GM12878 (cell line): ENCODE measurements around the gene SQOR. TPM values are rescaled to one million over a fixed set of nuclear protein-coding genes. Genes with fewer than 3 reads are reported as not detected.

Experiments used
- BACH1 ChIP-seq: fragments of 450-650 bp; IDR thresholded peaks from 2 replicates; pipeline ENCODE4 v1.6.1; 2017; ENCODE audit warnings: mild to moderate bottlenecking, borderline replicate concordance
- EZH2 ChIP-seq: IDR thresholded peaks from 2 replicates; pipeline ENCODE4 v1.6.1; 2012; ENCODE audit warnings: low read depth, mild to moderate bottlenecking, control low read depth, inconsistent platforms, low read length, borderline replicate concordance; ENCODE audit not compliant: control insufficient read depth
- LARP7 ChIP-seq: fragments of 450-650 bp; IDR thresholded peaks from 2 replicates; pipeline ENCODE4 v1.6.1; 2017; ENCODE audit warnings: mild to moderate bottlenecking
- MTA3 ChIP-seq: IDR thresholded peaks from 2 replicates; pipeline ENCODE4 v1.6.1; 2012; ENCODE audit warnings: low read length, inconsistent platforms, borderline replicate concordance
- ZBED1 ChIP-seq: IDR thresholded peaks from 2 replicates; pipeline ENCODE4 v1.6.1; 2016; ENCODE audit warnings: borderline replicate concordance
- polyA plus RNA-seq, 11 experiments: library from polyadenylated mRNA; depleted of rRNA in 4 of 11; unstranded in 6 of 11; stranded (reverse) in 5 of 11; fragments of >200 nt; fragmentation: Nextera tagmentation in 4 of 11; fragmentation: Illumina TruSeq in 1 of 11; extraction: Ambion mirVana in 4 of 11; extraction: Trizol in 1 of 11; gene quantifications; 1 replicate in 1 of 11; 2 replicates in 10 of 11; pipeline versions ENCODE4 v1.2.1 to v1.2.3, GENCODE V29; 2011 to 2016; ENCODE audit warnings: inconsistent platforms in 2 of 11, missing spikeins in 2 of 11, low read depth in 1 of 11
- total RNA-seq, 4 experiments: library from RNA; depleted of rRNA in 3 of 4; stranded (reverse); fragments of >200 nt in 3 of 4; fragmentation: Illumina TruSeq in 1 of 4; extraction: Trizol in 1 of 4; gene quantifications; 2 replicates each; pipeline versions ENCODE4 v1.2.1 to v1.2.3, GENCODE V29; 2013 to 2021
- TF ChIP-seq, protein P1 (sequence below): IDR thresholded peaks from 2 replicates; pipeline ENCODE4 v1.6.1; 2012; ENCODE audit warnings: low read depth, low read length, improper control_type of control experiment
- TF ChIP-seq, protein P2 (sequence below): IDR thresholded peaks from 2 replicates; pipeline ENCODE4 v1.6.1; 2012; ENCODE audit warnings: improper control_type of control experiment, low read depth, low read length; ENCODE audit not compliant: insufficient replicate concordance
- TF ChIP-seq, protein P3 (sequence below): IDR thresholded peaks from 2 replicates; pipeline ENCODE4 v1.6.1; 2011; ENCODE audit warnings: borderline replicate concordance, low read depth, mild to moderate bottlenecking, moderate library complexity, low read length; ENCODE audit not compliant: insufficient read depth, poor library complexity, severe bottlenecking
- TF ChIP-seq, protein P4 (sequence below): fragments of 450-650 bp; IDR thresholded peaks from 2 replicates; pipeline ENCODE4 v1.6.1; 2016; ENCODE audit warnings: mild to moderate bottlenecking, moderate library complexity, borderline replicate concordance
- TF ChIP-seq, protein P5 (sequence below): IDR thresholded peaks from 2 replicates; pipeline ENCODE4 v1.6.1; 2012; ENCODE audit warnings: low read depth, low read length, improper control_type of control experiment

Gene SQOR
- total and polyA plus RNA-seq, 10 of the 15 experiments (the other 5 are each of a cell fraction or from before 2014, with no cell fraction given) = 14.5 to 74.7 (median 44.2) TPM

DNA sequence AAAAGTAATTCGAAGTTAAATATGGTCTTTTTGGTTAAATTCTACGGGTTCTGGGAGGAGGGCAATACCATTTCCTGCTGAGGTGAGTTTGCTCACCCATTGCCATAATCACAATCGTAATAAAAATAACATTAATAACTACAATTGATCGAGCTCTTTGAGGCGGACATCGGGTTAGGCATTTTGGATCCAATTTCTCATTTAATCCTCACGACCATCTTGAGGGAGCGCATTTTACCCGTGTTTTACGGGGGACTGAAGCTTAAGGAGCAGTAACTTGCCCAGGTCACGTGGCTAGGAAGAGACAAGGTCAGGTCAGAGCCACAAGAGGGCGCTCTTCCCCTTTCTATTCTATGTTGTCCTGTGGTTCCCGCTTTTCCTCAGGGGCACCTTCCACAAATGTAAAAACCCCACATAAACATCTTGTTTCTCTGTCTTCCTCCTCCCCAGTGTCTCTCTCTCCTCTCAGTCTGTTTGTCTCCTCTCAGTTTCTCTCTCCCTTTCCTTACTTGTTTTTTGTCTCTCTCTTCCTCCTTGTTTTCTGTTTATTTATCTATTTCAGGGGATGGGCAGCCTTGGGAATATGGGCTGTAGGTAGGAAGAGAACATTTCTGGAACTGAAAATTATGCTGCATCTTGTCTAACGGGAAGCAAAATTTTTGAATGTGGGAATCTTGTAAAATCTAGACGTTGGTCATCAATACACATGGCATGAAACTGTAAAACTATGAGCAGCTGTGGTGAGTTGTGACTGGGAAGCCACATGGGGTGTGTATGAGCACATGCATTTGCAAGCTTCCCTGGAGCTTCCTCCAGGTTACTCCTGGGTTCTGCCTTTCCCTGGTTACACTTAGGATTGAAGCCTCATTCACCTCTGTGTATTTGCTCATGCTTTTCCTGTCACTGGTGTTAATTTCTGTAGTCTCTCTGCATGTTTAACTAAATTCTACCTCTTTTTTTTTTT lies 71.0 kb downstream of the SQOR start (continued):
- TF ChIP-seq, protein P1, sequence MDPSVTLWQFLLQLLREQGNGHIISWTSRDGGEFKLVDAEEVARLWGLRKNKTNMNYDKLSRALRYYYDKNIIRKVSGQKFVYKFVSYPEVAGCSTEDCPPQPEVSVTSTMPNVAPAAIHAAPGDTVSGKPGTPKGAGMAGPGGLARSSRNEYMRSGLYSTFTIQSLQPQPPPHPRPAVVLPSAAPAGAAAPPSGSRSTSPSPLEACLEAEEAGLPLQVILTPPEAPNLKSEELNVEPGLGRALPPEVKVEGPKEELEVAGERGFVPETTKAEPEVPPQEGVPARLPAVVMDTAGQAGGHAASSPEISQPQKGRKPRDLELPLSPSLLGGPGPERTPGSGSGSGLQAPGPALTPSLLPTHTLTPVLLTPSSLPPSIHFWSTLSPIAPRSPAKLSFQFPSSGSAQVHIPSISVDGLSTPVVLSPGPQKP = no peak
- TF ChIP-seq, protein P2, sequence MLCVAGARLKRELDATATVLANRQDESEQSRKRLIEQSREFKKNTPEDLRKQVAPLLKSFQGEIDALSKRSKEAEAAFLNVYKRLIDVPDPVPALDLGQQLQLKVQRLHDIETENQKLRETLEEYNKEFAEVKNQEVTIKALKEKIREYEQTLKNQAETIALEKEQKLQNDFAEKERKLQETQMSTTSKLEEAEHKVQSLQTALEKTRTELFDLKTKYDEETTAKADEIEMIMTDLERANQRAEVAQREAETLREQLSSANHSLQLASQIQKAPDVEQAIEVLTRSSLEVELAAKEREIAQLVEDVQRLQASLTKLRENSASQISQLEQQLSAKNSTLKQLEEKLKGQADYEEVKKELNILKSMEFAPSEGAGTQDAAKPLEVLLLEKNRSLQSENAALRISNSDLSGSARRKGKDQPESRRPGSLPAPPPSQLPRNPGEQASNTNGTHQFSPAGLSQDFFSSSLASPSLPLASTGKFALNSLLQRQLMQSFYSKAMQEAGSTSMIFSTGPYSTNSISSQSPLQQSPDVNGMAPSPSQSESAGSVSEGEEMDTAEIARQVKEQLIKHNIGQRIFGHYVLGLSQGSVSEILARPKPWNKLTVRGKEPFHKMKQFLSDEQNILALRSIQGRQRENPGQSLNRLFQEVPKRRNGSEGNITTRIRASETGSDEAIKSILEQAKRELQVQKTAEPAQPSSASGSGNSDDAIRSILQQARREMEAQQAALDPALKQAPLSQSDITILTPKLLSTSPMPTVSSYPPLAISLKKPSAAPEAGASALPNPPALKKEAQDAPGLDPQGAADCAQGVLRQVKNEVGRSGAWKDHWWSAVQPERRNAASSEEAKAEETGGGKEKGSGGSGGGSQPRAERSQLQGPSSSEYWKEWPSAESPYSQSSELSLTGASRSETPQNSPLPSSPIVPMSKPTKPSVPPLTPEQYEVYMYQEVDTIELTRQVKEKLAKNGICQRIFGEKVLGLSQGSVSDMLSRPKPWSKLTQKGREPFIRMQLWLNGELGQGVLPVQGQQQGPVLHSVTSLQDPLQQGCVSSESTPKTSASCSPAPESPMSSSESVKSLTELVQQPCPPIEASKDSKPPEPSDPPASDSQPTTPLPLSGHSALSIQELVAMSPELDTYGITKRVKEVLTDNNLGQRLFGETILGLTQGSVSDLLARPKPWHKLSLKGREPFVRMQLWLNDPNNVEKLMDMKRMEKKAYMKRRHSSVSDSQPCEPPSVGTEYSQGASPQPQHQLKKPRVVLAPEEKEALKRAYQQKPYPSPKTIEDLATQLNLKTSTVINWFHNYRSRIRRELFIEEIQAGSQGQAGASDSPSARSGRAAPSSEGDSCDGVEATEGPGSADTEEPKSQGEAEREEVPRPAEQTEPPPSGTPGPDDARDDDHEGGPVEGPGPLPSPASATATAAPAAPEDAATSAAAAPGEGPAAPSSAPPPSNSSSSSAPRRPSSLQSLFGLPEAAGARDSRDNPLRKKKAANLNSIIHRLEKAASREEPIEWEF = no peak
- TF ChIP-seq, protein P3, sequence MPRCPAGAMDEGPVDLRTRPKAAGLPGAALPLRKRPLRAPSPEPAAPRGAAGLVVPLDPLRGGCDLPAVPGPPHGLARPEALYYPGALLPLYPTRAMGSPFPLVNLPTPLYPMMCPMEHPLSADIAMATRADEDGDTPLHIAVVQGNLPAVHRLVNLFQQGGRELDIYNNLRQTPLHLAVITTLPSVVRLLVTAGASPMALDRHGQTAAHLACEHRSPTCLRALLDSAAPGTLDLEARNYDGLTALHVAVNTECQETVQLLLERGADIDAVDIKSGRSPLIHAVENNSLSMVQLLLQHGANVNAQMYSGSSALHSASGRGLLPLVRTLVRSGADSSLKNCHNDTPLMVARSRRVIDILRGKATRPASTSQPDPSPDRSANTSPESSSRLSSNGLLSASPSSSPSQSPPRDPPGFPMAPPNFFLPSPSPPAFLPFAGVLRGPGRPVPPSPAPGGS = no peak
- TF ChIP-seq, protein P4, sequence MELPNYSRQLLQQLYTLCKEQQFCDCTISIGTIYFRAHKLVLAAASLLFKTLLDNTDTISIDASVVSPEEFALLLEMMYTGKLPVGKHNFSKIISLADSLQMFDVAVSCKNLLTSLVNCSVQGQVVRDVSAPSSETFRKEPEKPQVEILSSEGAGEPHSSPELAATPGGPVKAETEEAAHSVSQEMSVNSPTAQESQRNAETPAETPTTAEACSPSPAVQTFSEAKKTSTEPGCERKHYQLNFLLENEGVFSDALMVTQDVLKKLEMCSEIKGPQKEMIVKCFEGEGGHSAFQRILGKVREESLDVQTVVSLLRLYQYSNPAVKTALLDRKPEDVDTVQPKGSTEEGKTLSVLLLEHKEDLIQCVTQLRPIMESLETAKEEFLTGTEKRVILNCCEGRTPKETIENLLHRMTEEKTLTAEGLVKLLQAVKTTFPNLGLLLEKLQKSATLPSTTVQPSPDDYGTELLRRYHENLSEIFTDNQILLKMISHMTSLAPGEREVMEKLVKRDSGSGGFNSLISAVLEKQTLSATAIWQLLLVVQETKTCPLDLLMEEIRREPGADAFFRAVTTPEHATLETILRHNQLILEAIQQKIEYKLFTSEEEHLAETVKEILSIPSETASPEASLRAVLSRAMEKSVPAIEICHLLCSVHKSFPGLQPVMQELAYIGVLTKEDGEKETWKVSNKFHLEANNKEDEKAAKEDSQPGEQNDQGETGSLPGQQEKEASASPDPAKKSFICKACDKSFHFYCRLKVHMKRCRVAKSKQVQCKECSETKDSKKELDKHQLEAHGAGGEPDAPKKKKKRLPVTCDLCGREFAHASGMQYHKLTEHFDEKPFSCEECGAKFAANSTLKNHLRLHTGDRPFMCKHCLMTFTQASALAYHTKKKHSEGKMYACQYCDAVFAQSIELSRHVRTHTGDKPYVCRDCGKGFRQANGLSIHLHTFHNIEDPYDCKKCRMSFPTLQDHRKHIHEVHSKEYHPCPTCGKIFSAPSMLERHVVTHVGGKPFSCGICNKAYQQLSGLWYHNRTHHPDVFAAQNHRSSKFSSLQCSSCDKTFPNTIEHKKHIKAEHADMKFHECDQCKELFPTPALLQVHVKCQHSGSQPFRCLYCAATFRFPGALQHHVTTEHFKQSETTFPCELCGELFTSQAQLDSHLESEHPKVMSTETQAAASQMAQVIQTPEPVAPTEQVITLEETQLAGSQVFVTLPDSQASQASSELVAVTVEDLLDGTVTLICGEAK = no peak
- TF ChIP-seq LARP7 = no peak
- no peak for TF ChIP-seq BACH1
- no peak for TF ChIP-seq ZBED1
- no peak for TF ChIP-seq EZH2
- TF ChIP-seq MTA3 = no peak
- TF ChIP-seq, protein P5, sequence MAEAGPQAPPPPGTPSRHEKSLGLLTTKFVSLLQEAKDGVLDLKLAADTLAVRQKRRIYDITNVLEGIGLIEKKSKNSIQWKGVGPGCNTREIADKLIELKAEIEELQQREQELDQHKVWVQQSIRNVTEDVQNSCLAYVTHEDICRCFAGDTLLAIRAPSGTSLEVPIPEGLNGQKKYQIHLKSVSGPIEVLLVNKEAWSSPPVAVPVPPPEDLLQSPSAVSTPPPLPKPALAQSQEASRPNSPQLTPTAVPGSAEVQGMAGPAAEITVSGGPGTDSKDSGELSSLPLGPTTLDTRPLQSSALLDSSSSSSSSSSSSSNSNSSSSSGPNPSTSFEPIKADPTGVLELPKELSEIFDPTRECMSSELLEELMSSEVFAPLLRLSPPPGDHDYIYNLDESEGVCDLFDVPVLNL = no peak
